ENCODE data around the gene FARSA.

Gene FARSA

GRCh38 chr19:12959481-12959880 lies 26.0 kb upstream of the FARSA start:
- TF ChIP-seq ZFX (IDR thresholded peaks at IDR 0.05) (no peak), CTCF (conservative IDR thresholded peaks at IDR 0.05) (no peak)
- H3K27ac ChIP-seq = no peak overlapping the region

GRCh38 chr19:12957389-12957952 lies 24.0 kb upstream of the FARSA start:
- peak overlapping the region; percentile 96 for H3K27ac ChIP-seq

- H3K27ac ChIP-seq = peak within 1 kb of the TSS; percentile 96
- TF ChIP-seq CTCF (conservative IDR thresholded peaks at IDR 0.05) (no peak), ZFX (IDR thresholded peaks at IDR 0.05) (peak; percentile 93)
These were observed 23.2 kb upstream of the FARSA start, which contains the start of gene GADD45GIP1 for GRCh38 chr19:12956446-12957388. GADD45GIP1 (minus strand) TSS chr19:12957223; CDS start chr19:12957212, 11 bp downstream.

- H3K27ac ChIP-seq = peak overlapping the region; percentile 96
- TF ChIP-seq CTCF (conservative IDR thresholded peaks at IDR 0.05) = no peak
- TF ChIP-seq ZFX (IDR thresholded peaks at IDR 0.05) = no peak
These were observed 22.5 kb upstream of the FARSA start for GRCh38 chr19:12955996-12956395.

- peak overlapping the region; percentile 96 for H3K27ac ChIP-seq
These were observed 22.1 kb upstream of the FARSA start for GRCh38 chr19:12955575-12955974.

GRCh38 chr19:12954612-12954962 lies 21.1 kb upstream of the FARSA start:
- TF ChIP-seq ZFX (IDR thresholded peaks at IDR 0.05) (no peak), CTCF (conservative IDR thresholded peaks at IDR 0.05) (no peak)
- no peak overlapping the region for H3K27ac ChIP-seq

GRCh38 chr19:12953799-12954611 lies 20.5 kb upstream of the FARSA start:
- no peak overlapping the region for H3K27ac ChIP-seq
- no peak for TF ChIP-seq CTCF (conservative IDR thresholded peaks at IDR 0.05)
- no peak for TF ChIP-seq ZFX (IDR thresholded peaks at IDR 0.05)

All from C4-2B (cell line).